Measurements from ENCODE around the gene CMSS1.

Gene CMSS1

DNA sequence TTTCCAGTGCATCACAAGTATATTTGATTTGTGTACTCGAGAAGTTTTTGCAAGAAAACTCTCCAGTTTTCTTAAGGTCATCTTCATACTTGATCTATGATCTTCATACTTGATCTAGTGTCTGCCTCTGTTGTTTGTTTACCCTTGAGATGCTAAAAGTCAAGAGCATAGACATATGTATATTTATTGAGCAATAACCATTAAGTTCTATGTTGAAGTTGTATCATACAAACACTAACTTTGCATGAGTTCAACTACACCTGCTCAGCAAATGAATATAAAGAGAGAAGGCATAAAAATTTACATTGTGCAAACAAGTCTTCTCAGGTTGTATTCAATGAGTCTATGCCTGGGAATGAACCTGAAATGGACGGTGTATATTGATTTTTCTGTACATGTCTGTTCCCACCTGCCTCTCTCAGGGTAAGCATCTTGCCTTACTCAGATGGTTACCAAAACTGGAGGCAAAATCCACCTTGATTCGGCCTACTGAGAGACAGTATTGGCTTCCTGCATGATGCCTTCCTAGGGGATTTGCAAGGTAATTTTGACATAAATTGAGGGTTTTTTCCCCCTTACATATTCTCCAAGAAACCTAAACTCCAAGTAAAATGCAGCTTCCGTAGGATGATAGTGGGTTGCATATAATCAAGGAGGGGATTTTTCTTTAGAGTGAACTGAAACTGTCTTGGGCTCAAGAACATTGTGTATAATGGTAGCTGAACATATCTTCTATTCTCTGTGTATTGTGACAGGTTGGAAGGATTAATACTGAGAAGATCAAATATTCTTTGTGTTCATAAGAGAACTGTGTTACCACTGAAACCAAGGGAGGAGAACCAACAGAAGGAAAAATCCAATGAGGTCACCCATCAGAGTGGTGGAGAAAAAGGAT lies 186.2 kb downstream of the CMSS1 start:
- DNase-seq: no peak

DNA sequence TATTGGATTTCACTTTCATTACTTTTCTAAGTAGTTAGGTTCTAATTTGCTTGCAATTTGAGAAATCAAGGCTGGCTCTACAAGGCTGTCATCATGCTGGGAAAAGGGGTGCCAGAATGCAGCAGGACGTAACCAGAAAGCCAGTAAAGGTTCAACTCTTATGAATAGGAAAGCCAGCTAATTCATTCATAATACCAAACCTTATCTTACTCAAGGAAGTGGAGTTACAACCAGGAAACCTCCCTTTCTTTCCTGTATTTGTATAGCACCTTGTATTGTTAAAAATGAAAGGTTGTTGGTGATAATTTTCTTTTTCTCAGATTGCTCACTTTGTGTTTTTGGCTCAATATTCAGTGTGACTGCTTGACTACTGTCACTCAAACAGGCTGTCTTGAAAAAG lies 187.3 kb downstream of the CMSS1 start:
- DNase-seq: no peak

DNA sequence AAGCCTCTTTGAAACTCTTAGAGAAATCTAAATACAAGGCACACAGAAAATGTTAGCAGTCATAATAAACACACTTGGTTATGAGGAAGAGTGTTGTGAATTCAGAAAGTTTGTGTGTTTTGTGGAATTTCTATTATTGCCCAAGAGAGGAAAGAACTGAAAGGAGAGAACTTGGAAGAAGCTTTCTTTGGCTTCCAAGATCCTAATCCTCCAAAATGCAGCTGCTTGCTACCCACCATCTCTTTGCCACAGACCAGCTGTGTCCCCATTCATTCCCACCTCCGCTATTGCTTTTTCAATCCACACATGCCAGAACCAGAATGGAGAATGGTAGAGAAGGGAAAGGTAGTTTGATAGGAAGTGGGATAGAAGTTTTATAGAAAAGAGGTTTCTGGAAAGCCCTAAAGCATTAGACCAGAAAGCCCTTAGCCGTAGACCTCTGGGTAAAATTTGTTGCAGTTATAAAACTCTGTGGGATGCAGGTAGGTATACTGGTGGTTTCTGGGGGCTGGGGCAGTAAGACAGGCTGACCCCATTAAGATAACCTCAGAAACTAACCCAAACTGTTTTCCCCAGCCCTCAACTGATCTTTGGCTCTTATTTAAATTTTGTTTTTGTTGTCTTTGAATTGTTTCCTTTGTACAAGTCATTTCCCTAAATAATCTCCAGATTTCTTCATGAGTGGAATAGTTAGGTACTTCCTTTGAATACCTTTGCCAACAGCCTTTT lies 188.2 kb downstream of the CMSS1 start:
- DNase-seq: no peak

DNA sequence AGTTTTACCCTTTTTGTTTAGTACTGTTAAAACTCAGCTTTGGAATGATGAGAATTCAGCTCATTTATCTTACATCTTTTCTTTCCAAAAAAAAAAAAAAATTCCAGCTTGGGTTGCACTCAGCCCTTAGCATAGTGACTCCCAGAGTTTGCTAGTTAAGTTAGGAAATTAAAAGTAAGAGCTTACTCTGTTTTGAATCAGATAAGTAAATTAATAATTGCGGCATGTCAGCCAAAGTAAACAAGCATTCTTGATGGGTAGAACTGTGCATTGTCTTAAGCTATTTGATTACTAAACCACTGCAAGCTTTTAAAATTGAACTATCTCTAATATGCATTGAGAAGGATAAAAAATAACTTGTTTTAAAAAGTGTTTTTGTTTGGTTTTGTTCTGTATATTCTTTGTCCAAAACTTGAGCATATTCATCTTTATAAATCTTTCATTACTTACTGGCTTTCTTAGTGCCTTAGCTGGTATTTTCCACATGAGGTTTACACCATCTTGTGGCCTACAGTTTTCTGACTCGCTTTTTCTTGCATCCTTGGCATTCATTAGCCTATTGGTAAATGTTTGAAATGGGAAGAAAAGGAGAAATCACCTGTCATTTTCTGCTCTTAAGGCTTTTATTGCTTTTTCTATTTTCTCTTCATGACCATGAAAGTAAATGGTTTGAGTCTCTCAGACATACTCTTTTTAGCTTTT lies 189.1 kb downstream of the CMSS1 start:
- DNase-seq: no peak

DNA sequence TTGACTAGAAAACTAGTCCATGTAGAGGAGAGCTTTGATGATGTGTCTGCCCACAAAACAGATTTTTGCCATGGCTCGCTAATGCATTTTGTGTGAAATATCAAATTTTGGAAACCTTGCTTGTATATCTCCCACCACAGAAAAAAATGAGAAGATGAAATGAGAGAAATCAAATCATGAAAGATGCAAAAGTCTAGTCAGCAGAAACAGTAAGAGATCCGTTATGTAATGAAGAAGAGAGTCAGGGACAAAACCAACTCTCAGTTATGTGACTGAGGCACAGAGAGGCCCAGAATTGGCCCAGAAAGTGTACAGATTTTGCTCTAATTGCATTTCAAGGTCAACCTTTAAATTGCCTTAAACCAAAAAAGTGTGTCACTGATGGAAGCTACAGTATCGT lies 189.7 kb downstream of the CMSS1 start:
- no peak for DNase-seq

DNA sequence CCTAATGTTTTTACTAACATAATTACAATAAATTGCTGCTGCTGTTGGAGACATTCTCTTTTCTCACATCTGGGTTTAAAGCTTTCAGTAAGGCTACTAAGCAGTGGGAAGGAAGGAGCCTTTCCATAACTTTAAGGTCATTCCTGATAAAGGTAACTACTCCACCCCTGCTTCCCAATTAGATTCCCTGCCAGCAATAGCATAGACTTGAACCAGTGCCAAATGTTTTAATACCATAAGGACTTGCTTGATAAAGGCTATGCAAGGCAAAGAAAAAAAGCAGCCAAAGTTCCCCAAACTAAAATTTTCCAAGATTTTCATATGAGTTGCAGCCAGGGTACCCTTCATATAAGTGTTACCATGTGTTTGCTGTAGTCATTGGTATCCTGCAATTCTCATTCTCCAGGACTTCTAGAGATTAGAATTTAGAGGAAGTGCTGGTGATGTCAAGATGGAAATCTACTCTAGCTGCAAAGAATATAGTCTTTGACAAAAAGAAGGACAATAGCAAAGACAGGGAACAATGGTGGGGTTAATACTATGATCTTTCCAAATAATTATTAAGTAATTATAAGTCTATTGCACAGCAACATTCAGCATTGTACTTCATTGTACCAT lies 190.5 kb downstream of the CMSS1 start:
- no peak for DNase-seq

DNA sequence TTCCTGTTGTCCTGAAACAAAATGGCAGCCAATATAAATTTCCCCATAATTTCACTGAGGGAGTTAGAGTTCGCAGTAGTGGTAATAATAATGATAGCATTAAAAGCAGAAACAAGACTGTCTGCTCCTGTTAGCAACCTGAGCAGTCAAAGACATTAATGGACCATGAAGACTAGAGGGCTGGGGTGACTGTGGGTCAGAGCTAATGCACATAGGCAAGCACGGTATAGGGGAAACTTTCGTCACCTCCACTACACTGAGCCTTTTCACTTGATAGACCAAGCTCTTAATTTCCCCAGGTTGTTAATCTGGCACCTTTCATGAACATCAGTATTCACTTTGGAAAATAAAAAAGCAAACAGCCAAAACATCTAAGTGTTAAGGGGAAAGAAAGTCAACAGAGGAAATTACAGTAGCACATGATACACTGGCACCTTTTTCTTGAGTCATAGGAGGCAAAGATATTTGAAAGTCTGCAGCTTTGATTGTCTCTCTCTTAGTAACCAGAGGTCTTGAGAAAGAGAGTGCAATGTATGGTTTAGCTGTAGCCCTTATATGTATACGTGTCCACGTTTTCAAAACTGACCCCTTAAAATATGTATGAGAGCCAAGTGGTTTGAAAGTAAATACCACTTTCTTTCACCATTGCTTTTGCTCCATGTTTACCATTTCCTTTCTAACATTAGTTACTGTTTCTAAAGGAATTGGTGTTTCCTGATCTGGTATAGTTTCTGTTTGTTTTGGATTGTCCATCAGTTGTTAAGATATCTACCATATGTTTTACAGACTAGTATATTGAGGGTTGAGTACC lies 191.8 kb downstream of the CMSS1 start:
- DNase-seq: no peak

DNA sequence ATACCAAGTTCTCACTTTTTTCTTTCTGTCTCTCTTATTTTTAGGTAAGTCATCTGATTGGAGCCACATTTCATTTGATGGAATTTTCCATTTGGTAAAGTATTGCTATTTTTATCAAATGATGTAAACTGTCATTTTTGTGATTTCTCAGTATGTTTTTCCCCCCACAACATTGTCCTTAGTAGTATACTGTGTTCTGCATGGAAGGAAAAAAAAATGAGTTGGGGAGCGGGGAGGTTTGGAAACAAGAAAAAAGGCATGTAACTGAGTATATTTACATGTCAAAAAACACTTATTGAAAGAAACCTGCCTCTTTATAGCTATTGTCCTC lies 192.4 kb downstream of the CMSS1 start:
- DNase-seq: no peak

DNA sequence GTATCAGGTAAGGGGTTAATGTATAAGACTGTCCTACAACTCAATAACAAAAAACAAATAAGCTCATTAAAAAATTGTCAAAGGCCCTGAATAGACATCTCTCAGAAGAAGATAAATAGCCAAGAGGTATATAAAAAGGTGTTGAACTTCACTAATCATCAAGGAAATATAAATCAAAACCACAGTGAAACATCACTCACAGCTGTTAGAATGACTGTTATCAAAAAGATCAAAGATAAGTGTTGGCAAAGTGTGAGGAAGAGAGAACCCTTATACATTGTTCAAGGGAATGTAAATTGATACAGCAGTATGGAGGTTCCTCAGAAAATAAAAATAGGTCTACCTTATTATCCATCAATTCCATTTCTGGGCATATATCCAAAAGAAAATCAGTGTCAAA lies 201.1 kb downstream of the CMSS1 start:
- DNase-seq: no peak

DNA sequence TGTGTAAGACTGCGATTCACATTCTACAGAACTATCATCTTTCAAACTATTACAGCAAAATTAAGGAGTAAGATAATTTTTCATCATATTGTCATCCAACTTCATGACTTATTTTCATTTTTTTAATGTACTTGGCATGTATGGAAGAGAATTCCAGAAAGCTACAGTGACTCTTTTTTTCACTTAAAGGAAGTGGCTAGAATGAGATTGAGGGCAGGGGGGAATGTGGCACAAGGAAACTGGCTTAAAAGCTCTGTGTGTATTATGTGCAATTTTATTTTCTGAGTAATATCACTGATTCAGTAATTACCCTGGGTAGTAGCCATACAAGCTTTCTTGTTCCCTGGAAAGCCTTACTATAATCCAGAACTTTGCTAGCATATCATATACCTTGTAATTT lies 202.1 kb downstream of the CMSS1 start:
- no peak for DNase-seq

DNA sequence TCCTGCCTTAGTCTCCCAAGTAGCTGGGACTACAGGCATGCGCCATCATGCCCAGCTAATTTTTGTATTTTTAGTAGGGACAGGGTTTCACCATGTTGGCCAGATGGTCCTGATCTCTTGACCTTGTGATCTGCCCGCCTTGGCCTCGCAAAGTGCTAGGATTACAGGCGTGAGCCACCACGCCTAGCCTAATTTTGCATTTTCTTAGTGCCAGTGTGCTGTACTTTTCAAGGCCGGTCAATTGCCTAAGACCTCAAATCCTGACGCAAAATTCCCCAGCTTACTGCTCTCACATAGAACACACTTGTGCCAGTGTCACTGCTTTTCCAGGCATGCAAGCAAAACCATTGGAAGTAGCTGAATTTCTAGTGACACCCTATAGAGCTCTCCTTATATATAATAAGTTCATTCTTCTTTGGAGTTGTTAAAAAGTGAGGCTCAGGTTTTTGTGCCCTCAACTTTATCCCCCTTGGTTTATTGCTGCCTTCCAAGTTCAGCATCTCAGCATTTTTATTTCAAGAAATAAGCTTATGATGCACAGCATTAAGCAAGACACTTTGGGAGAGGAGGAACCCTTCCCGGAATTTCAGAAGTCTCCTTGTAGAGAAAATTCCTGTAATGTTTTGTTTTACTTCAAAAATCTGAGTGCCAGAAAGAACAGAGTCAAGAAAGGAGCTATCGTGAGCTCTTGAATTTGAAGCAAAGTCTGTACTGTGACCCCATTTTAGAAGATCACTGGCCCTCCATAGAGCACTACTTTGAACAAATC lies 203.4 kb downstream of the CMSS1 start:
- no peak for DNase-seq

DNA sequence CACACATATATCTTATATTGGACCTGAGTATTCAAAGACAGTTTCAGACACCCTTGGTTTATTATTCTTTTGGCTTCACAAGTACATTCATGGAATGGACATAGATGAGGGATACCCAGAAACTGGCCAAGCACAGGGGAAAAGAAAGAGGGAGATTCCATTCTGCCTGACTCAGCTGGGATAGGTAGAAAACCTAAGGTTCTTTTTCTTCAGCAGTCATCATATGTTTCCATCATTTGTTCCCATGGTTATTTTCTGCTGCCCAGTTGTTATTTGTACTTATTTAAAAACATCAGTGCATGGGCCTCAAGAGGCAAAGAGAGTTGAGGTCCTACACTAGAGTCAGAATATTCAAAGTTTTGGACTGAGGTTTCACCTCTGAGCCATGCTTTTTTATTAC lies 204.8 kb downstream of the CMSS1 start:
- no peak for DNase-seq

DNA sequence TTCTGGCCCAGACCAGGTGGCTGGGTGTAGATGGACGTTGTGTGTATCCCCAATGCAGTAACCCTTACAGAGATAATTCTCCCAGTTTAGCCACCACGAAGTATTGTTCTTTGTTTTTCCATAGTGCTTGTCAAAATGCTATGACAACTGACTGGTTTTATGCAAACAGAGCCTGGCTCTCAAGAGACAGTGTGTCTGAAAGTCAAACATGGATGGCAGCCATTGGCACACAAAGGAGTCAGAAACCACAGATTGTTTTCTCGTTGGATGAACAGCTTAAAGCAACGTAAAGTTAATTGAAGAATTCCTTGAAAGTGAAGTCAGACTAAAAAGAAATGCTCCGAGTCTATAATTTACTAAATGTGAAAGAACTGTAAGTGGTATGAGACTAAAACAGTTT lies 205.5 kb downstream of the CMSS1 start:
- no peak for DNase-seq

DNA sequence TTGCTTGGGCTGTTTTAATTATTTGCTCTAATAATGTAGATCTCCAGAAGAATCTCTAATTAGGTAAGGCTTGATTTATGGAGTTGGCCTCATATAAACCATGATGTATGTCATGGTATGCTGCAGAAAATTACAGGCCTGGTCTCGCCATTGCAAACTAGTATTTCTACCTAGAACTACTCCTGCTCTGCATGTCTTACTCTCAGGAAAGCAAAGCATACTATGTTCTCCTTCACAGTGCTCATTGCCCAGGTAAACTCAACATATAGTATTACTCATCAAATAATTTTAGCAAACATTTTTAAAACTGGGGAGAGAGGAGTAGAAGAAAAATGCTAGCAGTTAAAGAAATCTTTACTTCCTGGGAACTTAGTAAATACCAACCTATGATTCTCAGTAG lies 205.9 kb downstream of the CMSS1 start:
- no peak for DNase-seq

DNA sequence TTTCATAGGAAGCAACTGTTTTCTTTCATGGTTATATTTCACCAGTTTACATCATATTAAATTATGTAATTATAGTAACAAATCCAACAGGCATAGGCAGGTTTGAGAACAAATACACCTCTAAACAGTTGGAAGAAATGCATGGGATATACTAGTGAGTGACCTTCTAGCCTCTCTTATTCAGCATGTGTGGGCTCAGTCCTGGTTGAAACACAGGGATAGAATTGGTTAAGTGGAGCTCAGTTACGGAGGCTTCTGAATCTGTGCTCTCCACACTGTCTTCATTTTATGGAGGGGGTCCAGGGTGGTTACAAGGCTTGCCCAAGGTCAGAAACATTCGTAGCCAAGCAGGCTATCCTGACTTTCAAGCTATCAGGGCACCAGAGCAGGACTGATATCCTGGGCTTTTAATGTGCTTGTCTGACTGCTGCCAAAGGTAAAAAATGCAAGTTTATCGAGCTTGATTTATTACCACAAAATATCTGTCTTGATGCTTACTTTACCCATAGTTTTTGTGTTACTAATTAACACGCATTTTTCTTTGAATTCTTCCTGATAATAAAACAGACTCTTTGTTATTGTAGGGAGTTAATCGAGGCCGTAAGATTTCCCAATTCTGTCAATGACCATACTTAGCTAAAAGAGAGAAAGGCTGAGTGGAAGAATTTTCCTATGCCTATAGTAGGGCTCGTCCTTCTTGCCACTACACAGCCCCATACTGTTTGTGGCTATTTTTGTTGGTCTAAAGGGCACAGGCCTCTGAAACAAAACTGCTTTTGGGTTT lies 207.1 kb downstream of the CMSS1 start:
- DNase-seq: no peak

DNA sequence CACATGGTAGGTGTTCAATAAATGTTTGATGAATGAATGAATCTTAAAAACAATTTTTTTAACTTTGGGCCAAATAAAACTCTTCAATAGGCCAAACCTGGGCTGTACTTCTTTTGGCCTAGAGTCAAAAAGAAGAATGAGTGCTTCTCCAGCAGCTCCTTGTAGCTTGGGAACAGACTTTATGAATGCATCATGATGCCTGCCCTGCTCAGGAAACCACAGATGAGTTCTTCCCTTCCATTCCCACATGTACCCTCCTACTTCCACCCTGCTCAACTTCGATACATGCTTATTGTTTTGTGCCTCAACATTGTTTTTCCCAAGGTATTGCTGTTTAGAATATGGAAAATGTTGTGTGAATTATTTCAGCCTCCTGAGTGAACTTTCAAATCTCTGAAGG lies 209.7 kb downstream of the CMSS1 start:
- DNase-seq: no peak

DNA sequence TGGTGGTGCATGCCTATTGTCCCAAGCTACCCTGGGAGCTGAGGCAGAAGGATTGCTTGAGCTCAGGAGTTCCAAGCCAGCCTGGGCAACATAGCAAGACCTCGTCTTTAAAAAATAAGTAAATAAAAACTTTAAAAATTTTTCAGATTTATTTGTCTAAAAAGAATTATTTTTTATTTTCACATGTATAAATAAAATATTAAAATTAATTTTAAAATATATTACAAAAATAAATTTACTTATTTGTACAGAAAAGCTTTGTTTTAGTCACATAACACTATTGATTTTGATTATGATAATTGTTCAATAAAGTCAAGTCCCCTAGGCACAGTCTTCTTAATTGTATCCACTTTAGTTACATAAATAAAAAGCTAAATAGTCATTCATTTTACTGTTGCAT lies 211.4 kb downstream of the CMSS1 start:
- no peak for DNase-seq

DNA sequence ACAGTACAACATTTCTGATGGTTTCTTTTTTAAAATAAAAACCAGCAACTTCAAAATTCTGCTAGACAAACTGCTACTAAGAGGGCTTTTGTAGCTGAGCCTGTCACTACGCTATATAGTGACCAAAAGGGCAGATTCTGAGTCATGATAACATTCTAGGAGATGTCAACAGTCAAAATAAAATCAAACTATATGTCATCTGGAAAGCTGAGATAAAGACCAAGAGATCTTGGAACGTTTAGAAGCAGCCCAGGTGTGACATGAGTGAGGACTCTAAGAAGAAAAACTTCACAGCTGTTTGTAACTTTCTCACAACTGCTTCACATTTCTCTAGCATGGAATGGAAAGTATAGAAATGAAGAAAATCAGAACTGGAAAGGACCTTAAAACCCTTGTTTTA lies 212.0 kb downstream of the CMSS1 start:
- no peak for DNase-seq

DNA sequence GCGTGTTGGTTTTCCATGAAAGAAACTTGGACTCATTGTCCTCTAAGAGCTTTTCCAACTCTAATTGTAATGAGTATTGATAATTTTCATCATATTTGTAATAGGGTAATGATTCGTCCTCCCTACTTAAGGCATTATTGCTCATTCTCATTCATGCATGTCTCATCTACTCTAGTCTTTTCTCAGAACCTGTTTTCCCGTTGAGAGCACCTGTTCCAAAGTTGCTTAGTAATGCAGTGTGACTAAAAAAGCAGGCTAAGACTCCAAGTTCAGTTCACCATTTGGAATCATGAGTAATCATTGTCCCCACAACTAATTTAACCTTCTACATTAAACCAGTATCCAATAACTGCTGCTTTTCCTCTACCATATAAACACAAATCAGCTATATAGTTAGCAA lies 212.7 kb downstream of the CMSS1 start:
- no peak for DNase-seq

DNA sequence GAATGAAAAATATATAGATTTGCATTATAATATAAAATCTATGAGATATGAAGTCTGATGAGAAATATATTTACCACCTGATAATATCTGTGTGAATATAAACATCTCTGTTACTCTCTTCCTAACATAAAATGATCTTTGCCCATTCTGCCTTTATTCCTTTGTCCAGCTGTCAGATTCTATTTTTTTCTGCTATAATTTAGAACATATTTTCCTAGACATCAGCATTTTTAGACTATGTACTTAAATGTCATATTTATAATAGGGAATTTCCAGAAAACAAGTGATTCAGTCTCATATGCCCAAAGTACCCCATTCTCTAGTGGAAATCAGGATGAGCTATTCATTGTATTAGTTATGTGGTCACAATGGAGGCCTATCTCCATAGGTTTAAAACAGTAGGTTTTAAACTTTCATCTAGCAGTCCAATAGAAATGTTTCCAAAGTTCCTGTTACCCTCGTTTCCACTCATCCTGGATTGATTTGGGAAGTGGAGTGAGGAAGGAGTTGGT lies 213.3 kb downstream of the CMSS1 start:
- DNase-seq: no peak

DNA sequence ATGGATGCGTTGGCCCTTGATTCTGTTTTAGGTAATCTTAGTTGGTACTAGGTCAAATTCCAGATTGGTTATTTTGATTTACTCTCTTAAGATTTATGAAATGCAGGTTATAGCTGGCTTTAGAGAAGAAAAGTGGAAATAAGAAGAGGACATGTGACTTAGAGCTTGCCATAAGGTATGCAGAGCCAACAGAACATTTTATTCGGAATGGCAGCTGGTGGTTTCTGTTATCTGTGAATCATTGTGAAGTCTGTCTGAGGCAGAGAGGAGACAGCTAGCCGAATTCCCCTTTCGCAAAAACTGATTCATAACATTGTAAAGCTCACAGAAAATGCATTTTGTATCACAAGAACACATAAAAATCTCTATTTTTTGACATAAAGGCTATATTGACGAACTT lies 214.6 kb downstream of the CMSS1 start:
- no peak for DNase-seq
